ENCODE measurements around the gene KRTAP4-1.
"Not testable (repeated sequence)": the region's sequence is repeated elsewhere in the genome, so short reads cannot be mapped to it uniquely, and the experiment has no call there.

Gene KRTAP4-1

GRCh38 chr17:41151525-41151924, 33.2 kb downstream of the KRTAP4-1 start:
- in situ Hi-C loops (cut with HindIII; ENCODE audit: low sequenced_read_pairs): no loop called here
- TF ChIP-seq CTCF (IDR thresholded peaks at IDR 0.05; ENCODE audit: low read depth, low read length, missing control alignments): no peak
- no peak for DNase-seq (ENCODE audit: low read depth)
- no peak overlapping the region for H3K4me3 ChIP-seq (ENCODE audit: low read depth, low read length)

- no peak for TF ChIP-seq CTCF (IDR thresholded peaks at IDR 0.05; ENCODE audit: low read depth, low read length, missing control alignments)
- H3K4me3 ChIP-seq (ENCODE audit: low read depth, low read length): no peak overlapping the region
- DNase-seq (ENCODE audit: low read depth): no peak
- in situ Hi-C loops (cut with HindIII; ENCODE audit: low sequenced_read_pairs): no loop called here
Measured at GRCh38 chr17:41150026-41150425, 34.7 kb downstream of the KRTAP4-1 start.

- in situ Hi-C loops (cut with HindIII; ENCODE audit: low sequenced_read_pairs): no loop called here
Measured at GRCh38 chr17:41149652-41149985, 35.1 kb downstream of the KRTAP4-1 start, which contains the start of gene KRTAP4-5. Gene KRTAP4-5, minus strand, starts transcription at chr17:41149825. Its CDS starts 58 bp downstream, at chr17:41149767.

GRCh38 chr17:41148971-41149651, 35.6 kb downstream of the KRTAP4-1 start:
- in situ Hi-C loops (cut with HindIII; ENCODE audit: low sequenced_read_pairs); H3K4me3 ChIP-seq (ENCODE audit: low read depth, low read length); DNase-seq (ENCODE audit: low read depth): not testable (repeated sequence)

More at GRCh38 chr17:41149652-41149985, 35.1 kb downstream of the KRTAP4-1 start, which contains the start of gene KRTAP4-5:
- no peak for TF ChIP-seq CTCF (IDR thresholded peaks at IDR 0.05; ENCODE audit: low read depth, low read length, missing control alignments)
- no peak within 1 kb of the TSS for H3K4me3 ChIP-seq (ENCODE audit: low read depth, low read length)
- DNase-seq (ENCODE audit: low read depth): no peak

GRCh38 chr17:41147531-41148204, 37.0 kb downstream of the KRTAP4-1 start:
- H3K4me3 ChIP-seq (ENCODE audit: low read depth, low read length): no peak overlapping the region
- no peak for TF ChIP-seq CTCF (IDR thresholded peaks at IDR 0.05; ENCODE audit: low read depth, low read length, missing control alignments)
- in situ Hi-C loops (cut with HindIII; ENCODE audit: low sequenced_read_pairs): no loop called here
- no peak for DNase-seq (ENCODE audit: low read depth)

GRCh38 chr17:41145261-41145660, 39.5 kb downstream of the KRTAP4-1 start:
- no peak for TF ChIP-seq CTCF (IDR thresholded peaks at IDR 0.05; ENCODE audit: low read depth, low read length, missing control alignments)
- in situ Hi-C loops (cut with HindIII; ENCODE audit: low sequenced_read_pairs): no loop called here
- no peak for DNase-seq (ENCODE audit: low read depth)
- no peak overlapping the region for H3K4me3 ChIP-seq (ENCODE audit: low read depth, low read length)

- no peak for TF ChIP-seq CTCF (IDR thresholded peaks at IDR 0.05; ENCODE audit: low read depth, low read length, missing control alignments)
- no peak for DNase-seq (ENCODE audit: low read depth)
- H3K4me3 ChIP-seq (ENCODE audit: low read depth, low read length): no peak overlapping the region
- in situ Hi-C loops (cut with HindIII; ENCODE audit: low sequenced_read_pairs): no loop called here
Measured at GRCh38 chr17:41144846-41145245, 39.9 kb downstream of the KRTAP4-1 start.
